Gastrocnemius medialis (tissue), 4 donors: ENCODE measurements around the gene ADARB2. TPM values are rescaled to one million over a fixed set of nuclear protein-coding genes. Genes with fewer than 3 reads are reported as not detected.
"Not testable (repeated sequence)": the region's sequence is repeated elsewhere in the genome, so short reads cannot be mapped to it uniquely, and the experiment has no call there.

Experiments
- ATAC-seq, 2 donors: fragments of 150-250 bp; one replicate each; pipeline ENCODE4 v1.9.1; 2016
- DNase-seq, 2 donors: peaks; one replicate each; pipeline ENCODE4 v3.0.0-alpha.2; 2019
- H3K27ac ChIP-seq, 4 donors: fragments of 200-600 bp; sonication (generic); 1 replicate in 1 of 4; 2 replicates in 3 of 4; pipeline ENCODE4 v1.5.1; 2016 to 2018; ENCODE audit warnings: mild to moderate bottlenecking in 2 of 4, moderate library complexity in 1 of 4
- H3K27me3 ChIP-seq, 3 donors: fragments of 200-600 bp; sonication (generic) in 2 of 3; 1 replicate in 1 of 3; 2 replicates in 2 of 3; pipeline versions ENCODE4 v1.5.1 to v1.6.0; 2016 to 2019; ENCODE audit warnings: mild to moderate bottlenecking in 1 of 3, moderate library complexity in 1 of 3
- H3K36me3 ChIP-seq, 2 donors: fragments of 200-600 bp; sonication (generic) in 1 of 2; one replicate each; pipeline ENCODE4 v1.5.1; 2017 to 2018
- H3K4me1 ChIP-seq, 2 donors: fragments of 200-600 bp; sonication (generic) in 1 of 2; one replicate each; pipeline ENCODE4 v1.5.1; 2016 to 2017; ENCODE audit warnings: mild to moderate bottlenecking in 2 of 2
- H3K4me3 ChIP-seq, 4 donors: fragments of 200-600 bp; sonication (generic) in 3 of 4; 1 replicate in 1 of 4; 2 replicates in 3 of 4; pipeline ENCODE4 v1.5.1; 2016 to 2019; ENCODE audit warnings: mild to moderate bottlenecking in 2 of 4
- H3K9me3 ChIP-seq, 3 donors: fragments of 200-600 bp; sonication (generic) in 2 of 3; 1 replicate in 1 of 3; 2 replicates in 2 of 3; pipeline ENCODE4 v1.5.1; 2016 to 2019
- POLR2A ChIP-seq, 2 donors: fragments of 450-650 bp; IDR thresholded peaks; one replicate each; pipeline ENCODE4 v1.6.1; 2017; ENCODE audit warnings: antibody characterized with exemption in 2 of 2, mild to moderate bottlenecking in 2 of 2, moderate library complexity in 2 of 2
- in situ Hi-C, 4 donors: fragments of 200-750 bp; cut with MboI; loops; one replicate each; pipeline versions ENCODE4 v1.15.0 to v1.8.0; 2017; ENCODE audit warnings: low sequenced_read_pairs in 4 of 4
- intact Hi-C: fragments of 100-400 bp; cut with DNase I; formaldehyde crosslinking; loops from one replicate; pipeline ENCODE4 v1.15.1; 2023; ENCODE audit warnings: low total_unique reads
- total RNA-seq, 4 donors: library from RNA; depleted of rRNA; stranded (reverse); fragments of >200 nt; gene quantifications; one replicate each; pipeline versions ENCODE4 v1.1.0 to v1.2.3, GENCODE V29; 2016
- TF ChIP-seq, protein P1 (sequence below), 5 experiments: fragments of 450-650 bp in 3 of 5; fragments of 200-600 bp in 2 of 5; sonication (generic) in 2 of 5; IDR thresholded peaks in 4 of 5; conservative IDR thresholded peaks in 1 of 5; 1 replicate in 4 of 5; 2 replicates in 1 of 5; pipeline ENCODE4 v1.5.1; 2016 to 2019; ENCODE audit warnings: antibody characterized with exemption in 5 of 5, mild to moderate bottlenecking in 3 of 5, moderate library complexity in 3 of 5

Gene ADARB2
- total RNA-seq, 4 donors from 2014 or later: 0.07 to 0.87 (median 0.10) TPM

DNA sequence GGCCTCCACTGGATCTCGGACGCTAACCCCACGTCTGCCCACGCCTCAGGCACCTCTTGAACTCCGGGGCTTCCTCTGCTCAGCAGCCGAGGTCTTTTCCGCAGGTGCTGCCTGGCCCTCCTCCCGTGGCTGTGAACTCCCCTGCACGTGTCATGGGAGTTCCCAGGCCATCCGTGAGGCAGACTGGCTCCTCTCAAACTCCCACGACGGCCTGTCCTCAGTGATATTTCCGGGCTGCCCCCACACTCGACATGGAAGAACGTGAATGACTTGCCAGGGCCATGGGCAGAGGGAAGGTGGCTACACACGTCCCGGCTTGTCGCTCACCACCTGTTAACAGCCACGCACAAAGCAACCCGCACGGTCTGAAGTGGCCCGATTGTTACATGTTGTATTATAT, 110.9 kb downstream of the ADARB2 start:
- intact Hi-C loops (no loop called here), in situ Hi-C loops (no loop called here)
- H3K27me3 ChIP-seq: no peaks in the 10 kb centered on the region
- no peak overlapping the region for H3K27ac ChIP-seq
- H3K9me3 ChIP-seq: no peaks in the 10 kb centered on the region
- no peak overlapping the region for H3K4me3 ChIP-seq
- DNase-seq (no peak), ATAC-seq (no peak)
- H3K4me1 ChIP-seq: no peaks in the 10 kb centered on the region
- TF ChIP-seq, protein P1, sequence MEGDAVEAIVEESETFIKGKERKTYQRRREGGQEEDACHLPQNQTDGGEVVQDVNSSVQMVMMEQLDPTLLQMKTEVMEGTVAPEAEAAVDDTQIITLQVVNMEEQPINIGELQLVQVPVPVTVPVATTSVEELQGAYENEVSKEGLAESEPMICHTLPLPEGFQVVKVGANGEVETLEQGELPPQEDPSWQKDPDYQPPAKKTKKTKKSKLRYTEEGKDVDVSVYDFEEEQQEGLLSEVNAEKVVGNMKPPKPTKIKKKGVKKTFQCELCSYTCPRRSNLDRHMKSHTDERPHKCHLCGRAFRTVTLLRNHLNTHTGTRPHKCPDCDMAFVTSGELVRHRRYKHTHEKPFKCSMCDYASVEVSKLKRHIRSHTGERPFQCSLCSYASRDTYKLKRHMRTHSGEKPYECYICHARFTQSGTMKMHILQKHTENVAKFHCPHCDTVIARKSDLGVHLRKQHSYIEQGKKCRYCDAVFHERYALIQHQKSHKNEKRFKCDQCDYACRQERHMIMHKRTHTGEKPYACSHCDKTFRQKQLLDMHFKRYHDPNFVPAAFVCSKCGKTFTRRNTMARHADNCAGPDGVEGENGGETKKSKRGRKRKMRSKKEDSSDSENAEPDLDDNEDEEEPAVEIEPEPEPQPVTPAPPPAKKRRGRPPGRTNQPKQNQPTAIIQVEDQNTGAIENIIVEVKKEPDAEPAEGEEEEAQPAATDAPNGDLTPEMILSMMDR (IDR thresholded peaks at IDR 0.05 in 4 of 5, conservative IDR thresholded peaks at IDR 0.05 in 1 of 5): no peak
- no peak for TF ChIP-seq POLR2A (IDR thresholded peaks at IDR 0.05)
- no peaks in the 10 kb centered on the region for H3K36me3 ChIP-seq

DNA sequence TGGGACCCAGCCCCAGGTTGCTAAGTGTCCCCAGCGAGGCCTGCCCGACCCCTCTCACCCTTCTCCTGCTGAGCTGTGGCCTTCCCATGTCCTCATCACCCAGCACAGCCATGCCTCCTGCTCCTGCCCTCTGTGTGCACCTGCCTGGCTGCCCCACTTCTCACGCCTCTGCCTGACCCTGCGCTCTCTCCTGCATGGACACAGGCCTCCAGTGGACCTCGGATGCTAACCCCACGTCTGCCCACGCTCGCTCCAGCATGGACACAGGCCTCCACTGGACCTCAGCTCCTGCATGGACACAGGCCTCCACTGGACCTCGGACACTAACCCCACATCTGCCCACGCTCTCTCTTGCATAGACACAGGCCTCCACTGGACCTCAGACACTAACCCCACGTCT, 111.6 kb downstream of the ADARB2 start:
- TF ChIP-seq, protein P1 (IDR thresholded peaks at IDR 0.05 in 4 of 5, conservative IDR thresholded peaks at IDR 0.05 in 1 of 5): no peak
- TF ChIP-seq POLR2A (IDR thresholded peaks at IDR 0.05): no peak
- H3K36me3 ChIP-seq: no peaks in the 10 kb centered on the region
- no peak overlapping the region for H3K4me3 ChIP-seq
- intact Hi-C loops (no loop called here), in situ Hi-C loops (no loop called here)
- DNase-seq (no peak), ATAC-seq (no peak)
- no peaks in the 10 kb centered on the region for H3K4me1 ChIP-seq
- no peaks in the 10 kb centered on the region for H3K9me3 ChIP-seq
- no peak overlapping the region for H3K27ac ChIP-seq
- H3K27me3 ChIP-seq: no peaks in the 10 kb centered on the region

DNA sequence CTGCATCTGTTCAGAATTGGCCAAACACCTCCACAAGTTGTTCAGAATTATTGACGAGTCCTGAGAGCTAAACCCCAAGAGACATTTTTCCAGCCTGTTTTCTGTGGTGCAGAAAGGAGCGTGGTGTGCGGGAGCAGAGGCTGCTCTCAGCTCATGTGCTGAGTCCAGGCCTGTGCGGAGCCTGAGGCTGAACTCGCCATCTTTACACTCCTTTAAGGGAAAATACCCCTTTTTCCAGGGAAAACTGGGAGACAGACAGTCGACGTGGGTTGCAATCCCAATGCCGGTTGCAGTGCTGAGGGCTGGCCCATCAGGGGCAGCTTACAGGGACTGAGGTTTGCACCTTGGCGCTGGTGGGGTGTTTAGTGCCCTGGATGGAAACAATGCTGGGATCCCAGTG, 112.2 kb downstream of the ADARB2 start:
- intact Hi-C loops: no loop called here
- no peak for TF ChIP-seq POLR2A (IDR thresholded peaks at IDR 0.05)
- TF ChIP-seq, protein P1 (IDR thresholded peaks at IDR 0.05 in 4 of 5, conservative IDR thresholded peaks at IDR 0.05 in 1 of 5): no peak
- H3K27ac ChIP-seq: no peak overlapping the region
- in situ Hi-C loops: no loop called here
- H3K36me3 ChIP-seq: no peaks in the 10 kb centered on the region
- H3K27me3 ChIP-seq: no peaks in the 10 kb centered on the region
- H3K4me3 ChIP-seq: no peak overlapping the region
- H3K4me1 ChIP-seq: no peaks in the 10 kb centered on the region
- no peaks in the 10 kb centered on the region for H3K9me3 ChIP-seq
- DNase-seq (no peak), ATAC-seq (no peak)

DNA sequence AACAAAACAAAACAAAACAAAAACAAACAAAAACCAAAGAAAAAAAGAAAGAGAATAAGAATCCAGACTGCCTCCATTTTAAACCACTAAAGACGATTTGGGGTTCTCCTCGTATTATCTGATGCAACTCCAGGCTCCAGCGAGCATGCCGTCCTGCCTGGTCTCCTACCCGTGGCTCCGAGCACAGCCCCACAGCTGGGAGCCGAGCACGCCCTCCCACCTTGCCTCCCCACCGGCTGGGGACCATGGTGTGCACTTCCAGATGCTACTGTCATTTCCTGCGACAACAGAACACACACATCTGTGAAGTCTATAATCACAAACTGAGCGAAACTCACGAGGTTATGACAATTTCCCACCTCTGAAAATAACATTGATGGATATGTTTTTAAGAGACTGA, 113.1 kb downstream of the ADARB2 start:
- TF ChIP-seq POLR2A (IDR thresholded peaks at IDR 0.05): no peak
- TF ChIP-seq, protein P1 (IDR thresholded peaks at IDR 0.05 in 4 of 5, conservative IDR thresholded peaks at IDR 0.05 in 1 of 5): no peak
- ATAC-seq (no peak), DNase-seq (no peak)
- no peak overlapping the region for H3K27ac ChIP-seq
- intact Hi-C loops: no loop called here
- no peaks in the 10 kb centered on the region for H3K27me3 ChIP-seq
- in situ Hi-C loops: no loop called here
- H3K4me3 ChIP-seq: no peak overlapping the region
- H3K9me3 ChIP-seq: no peaks in the 10 kb centered on the region
- H3K4me1 ChIP-seq: no peaks in the 10 kb centered on the region
- no peaks in the 10 kb centered on the region for H3K36me3 ChIP-seq

DNA sequence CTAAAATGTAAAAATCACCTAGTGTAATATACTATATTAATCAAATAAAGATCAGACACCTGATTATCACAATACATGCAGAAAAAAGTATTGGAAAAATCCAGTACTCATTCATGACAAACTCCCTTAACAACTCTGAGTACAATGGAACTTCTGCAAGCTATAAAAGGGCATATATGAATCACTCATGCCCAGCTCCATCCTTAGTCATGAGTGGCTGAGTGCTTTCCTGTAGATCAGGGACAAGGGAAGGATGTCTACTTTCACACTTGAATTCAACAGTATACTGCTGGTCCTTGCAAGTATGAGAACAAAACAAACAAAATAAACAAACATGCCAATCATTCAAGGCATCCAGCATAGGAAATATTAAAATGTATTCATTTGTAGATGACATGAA, 116.5 kb downstream of the ADARB2 start:
- in situ Hi-C loops: no loop called here
- ATAC-seq (no peak), DNase-seq (no peak)
- H3K4me3 ChIP-seq: no peak overlapping the region
- no peak for TF ChIP-seq POLR2A (IDR thresholded peaks at IDR 0.05)
- TF ChIP-seq, protein P1 (IDR thresholded peaks at IDR 0.05 in 4 of 5, conservative IDR thresholded peaks at IDR 0.05 in 1 of 5): no peak
- peaks cover 0 to 3% (median 0%) of the 10 kb centered on the region in 3 donors for H3K9me3 ChIP-seq
- H3K4me1 ChIP-seq: no peaks in the 10 kb centered on the region
- H3K36me3 ChIP-seq: no peaks in the 10 kb centered on the region
- H3K27me3 ChIP-seq: no peaks in the 10 kb centered on the region
- H3K27ac ChIP-seq: no peak overlapping the region
- intact Hi-C loops: no loop called here

DNA sequence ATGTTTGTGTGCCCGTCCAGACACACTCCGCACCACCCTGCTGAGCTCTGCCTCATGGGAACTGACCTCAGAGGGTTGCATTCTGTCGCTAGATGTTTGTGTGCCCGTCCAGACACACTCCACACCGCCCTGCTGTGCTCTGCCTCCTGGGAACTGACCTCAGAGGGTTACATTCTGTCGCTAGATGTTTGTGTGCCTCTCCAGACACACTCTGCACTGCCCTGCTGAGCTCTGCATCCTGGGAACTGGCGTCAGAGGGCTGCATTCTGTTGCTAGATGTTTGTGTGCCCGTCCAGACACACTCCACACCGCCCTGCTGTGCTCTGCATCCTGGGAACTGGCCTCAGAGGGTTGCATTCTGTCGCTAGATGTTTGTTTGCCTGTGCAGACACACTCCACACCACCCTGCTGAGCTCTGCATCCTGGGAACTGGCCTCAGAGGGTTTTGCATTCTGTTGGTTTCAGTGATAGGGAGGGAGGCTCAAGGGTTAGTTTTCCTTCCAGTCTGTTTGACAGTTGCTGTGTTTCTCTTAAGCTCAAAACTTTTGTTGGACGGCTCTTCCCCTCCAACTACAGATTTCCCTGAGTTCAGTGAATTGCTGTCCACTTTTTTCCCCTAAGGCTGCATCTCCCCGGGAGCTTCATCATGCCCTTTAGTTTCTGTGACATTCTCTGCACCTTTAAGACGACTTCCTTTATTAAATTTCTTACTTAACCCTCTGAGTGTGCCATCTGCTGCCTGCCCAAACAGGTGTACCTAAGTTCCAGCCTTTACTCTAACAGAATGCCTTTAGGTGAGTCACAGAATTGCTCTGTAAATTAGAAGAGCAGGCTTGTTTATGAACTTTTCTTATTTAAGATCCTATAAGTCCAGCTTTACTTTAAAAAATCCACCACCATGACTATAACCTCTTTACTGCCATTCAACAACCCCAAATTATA, 119.7 kb downstream of the ADARB2 start:
- H3K27ac ChIP-seq, in situ Hi-C loops, H3K27me3 ChIP-seq, ATAC-seq, intact Hi-C loops, DNase-seq, H3K9me3 ChIP-seq, H3K4me3 ChIP-seq, H3K4me1 ChIP-seq, H3K36me3 ChIP-seq: not testable (repeated sequence)

DNA sequence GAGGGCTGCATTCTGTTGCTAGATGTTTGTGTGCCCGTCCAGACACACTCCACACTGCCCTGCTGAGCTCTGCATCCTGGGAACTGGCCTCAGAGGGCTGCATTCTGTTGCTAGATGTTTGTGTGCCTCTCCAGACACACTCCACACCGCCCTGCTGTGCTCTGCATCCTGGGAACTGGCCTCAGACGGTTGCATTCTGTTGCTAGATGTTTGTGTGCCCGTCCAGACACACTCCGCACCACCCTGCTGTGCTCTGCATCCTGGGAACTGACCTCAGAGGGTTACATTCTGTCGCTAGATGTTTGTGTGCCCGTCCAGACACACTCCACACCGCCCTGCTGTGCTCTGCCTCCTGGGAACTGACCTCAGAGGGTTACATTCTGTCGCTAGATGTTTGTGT, 120.6 kb downstream of the ADARB2 start:
- H3K27ac ChIP-seq, in situ Hi-C loops, H3K4me3 ChIP-seq, H3K9me3 ChIP-seq, intact Hi-C loops, H3K36me3 ChIP-seq, H3K27me3 ChIP-seq, ATAC-seq, DNase-seq, H3K4me1 ChIP-seq: not testable (repeated sequence)
